SK-N-MC (cell line): Measurements from ENCODE around the gene DHFR.

ENCODE experiments used
- EZH2 ChIP-seq: fragments of 200-600 bp; sonication (generic); IDR thresholded peaks from one replicate; pipeline ENCODE4 v1.6.1; 2017; ENCODE audit warnings: antibody characterized with exemption
- FOXP2 ChIP-seq: optimal IDR thresholded peaks from 2 replicates; pipeline ENCODE3; 2011; ENCODE audit warnings: mild to moderate bottlenecking, moderate library complexity; ENCODE audit not compliant: insufficient read depth; ENCODE audit errors: extremely low read length, control extremely low read depth
- POLR2AphosphoS5 ChIP-seq: IDR thresholded peaks from 2 replicates; pipeline ENCODE4 v1.6.1; 2012; ENCODE audit warnings: mild to moderate bottlenecking, low read depth, low read length, borderline replicate concordance

DNA sequence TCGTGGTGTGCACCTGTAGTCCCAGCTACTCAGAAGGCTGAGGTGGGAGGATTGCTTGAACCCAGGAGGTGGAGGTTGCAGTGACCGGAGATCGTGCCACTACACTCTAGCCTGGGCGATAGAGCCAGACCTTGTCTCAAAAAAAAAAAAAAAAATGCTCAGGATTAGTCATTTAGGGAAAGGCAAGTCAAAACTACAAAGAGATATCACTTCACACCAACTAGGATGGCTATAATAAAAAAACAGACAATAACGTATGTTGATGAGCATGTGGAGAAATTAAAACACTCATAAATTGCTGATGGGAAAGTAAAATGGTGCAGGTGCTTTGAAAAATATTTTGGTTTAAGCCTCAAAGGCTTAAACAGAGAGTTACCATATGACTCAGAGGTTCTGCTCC is 78.4 kb downstream of the DHFR start:
- TF ChIP-seq POLR2AphosphoS5, result no peak
- no peak for TF ChIP-seq EZH2
- TF ChIP-seq FOXP2, result no peak
